HepG2 (cell line): ENCODE results near the gene CD34. TPM values are rescaled to one million over a fixed set of nuclear protein-coding genes. Genes with fewer than 3 reads are reported as not detected.

Experiments
- ATAC-seq: fragments of 200-7000 bp; cut with Tn5 transposase; 3 replicates; pipeline ENCODE4 v1.9.1; 2020; ENCODE audit warnings: mild to moderate bottlenecking, moderate library complexity
- BruUV-seq: library from RNA; stranded (reverse); fragments of 400-500 nt; replicated peaks from 2 replicates; lab custom pipeline; 2021; lab: Mats Ljungman, UMichigan
- CTCF ChIA-PET: fragments of 300-600 bp; formaldehyde crosslinking; extraction: SDS; loops from one replicate; lab custom pipeline; 2021; ENCODE audit warnings: low total read pairs, inconsistent platforms, low intra/inter-chr PET ratio; lab: Yijun Ruan, JAX
- POLR2A ChIA-PET: fragments of 350-600 bp; sonication (Branson Sonifier 250); formaldehyde crosslinking; loops from one replicate; lab custom pipeline; 2020; ENCODE audit warnings: antibody characterized with exemption, inconsistent platforms; lab: Yijun Ruan, JAX
- DNase-seq: peaks from one replicate; pipeline ENCODE4 v3.0.0-alpha.2; 2015; ENCODE audit warnings: low spot score
- FAIRE-seq: peaks from 3 replicates; lab custom pipeline; 2011; peaks lifted over from hg19 to GRCh38; lab: Jason Lieb, UNC
- H2AFZ ChIP-seq: one replicate; pipeline ENCODE4 v1.6.1; 2011; ENCODE audit warnings: low read length, inconsistent platforms
- H3K27ac ChIP-seq: fragments of 300-600 bp; 3 replicates; pipeline ENCODE4 v1.8.0; 2011; ENCODE audit warnings: mixed run types, mild to moderate bottlenecking, mixed read lengths, low read length, inconsistent platforms; ENCODE audit not compliant: insufficient read depth; ENCODE audit errors: extremely low read length
- H3K27me3 ChIP-seq, 2 experiments: fragments of 200-600 bp in 1 of 2; 2 replicates in 1 of 2; 3 replicates in 1 of 2; pipeline versions ENCODE4 v1.6.0 to v1.8.0; 2011; ENCODE audit warnings: low read length in 2 of 2, mild to moderate bottlenecking in 2 of 2, moderate library complexity in 2 of 2, inconsistent platforms in 1 of 2; ENCODE audit not compliant: insufficient read depth in 2 of 2, control insufficient read depth in 1 of 2
- H3K36me3 ChIP-seq, 2 experiments: fragments of 200-600 bp in 1 of 2; replicated peaks in 1 of 2; 2 replicates in 1 of 2; 3 replicates in 1 of 2; pipeline versions ENCODE4 v1.5.1 to v1.8.0; 2011; ENCODE audit warnings: low read length in 2 of 2, inconsistent platforms in 1 of 2; ENCODE audit not compliant: insufficient read depth in 2 of 2, control insufficient read depth in 1 of 2
- H3K4me1 ChIP-seq: 2 replicates; pipeline ENCODE4 v1.5.1; 2012; ENCODE audit warnings: low read length, inconsistent platforms; ENCODE audit not compliant: insufficient read depth
- H3K4me2 ChIP-seq: 2 replicates; pipeline ENCODE4 v1.6.0; 2011; ENCODE audit warnings: low read depth, low read length, inconsistent platforms
- H3K4me3 ChIP-seq, 3 experiments: fragments of 200-600 bp in 1 of 3; sonication (generic), shearing (Covaris generic) in 1 of 3; replicated peaks in 1 of 3; 2 replicates each; pipeline ENCODE4 v1.5.1; 2011 to 2016; ENCODE audit warnings: low read length in 3 of 3, inconsistent platforms in 2 of 3, low read depth in 2 of 3, mild to moderate bottlenecking in 2 of 3, control low read depth in 1 of 3, mixed read lengths in 1 of 3; ENCODE audit not compliant: insufficient read depth in 1 of 3
- H3K79me2 ChIP-seq: one replicate; pipeline ENCODE4 v1.6.1; 2011; ENCODE audit warnings: low read length, inconsistent platforms; ENCODE audit not compliant: insufficient read depth
- H3K9ac ChIP-seq: 2 replicates; pipeline ENCODE4 v1.6.0; 2011; ENCODE audit warnings: mild to moderate bottlenecking, low read depth, low read length, inconsistent platforms; ENCODE audit not compliant: insufficient read depth
- H3K9me3 ChIP-seq: 2 replicates; pipeline ENCODE4 v1.5.1; 2012; ENCODE audit warnings: mild to moderate bottlenecking, low read length
- H4K20me1 ChIP-seq: 2 replicates; pipeline ENCODE4 v1.6.0; 2011; ENCODE audit warnings: inconsistent platforms, mild to moderate bottlenecking, low read length, moderate library complexity; ENCODE audit not compliant: insufficient read depth
- GATA4 ChIP-seq: sonication (generic); IDR thresholded peaks from 2 replicates; pipeline ENCODE4 v1.6.1; 2016; ENCODE audit warnings: antibody characterized with exemption, low read depth, borderline replicate concordance
- GFI1 ChIP-seq: sonication (generic); formaldehyde crosslinking; IDR thresholded peaks from 2 replicates; pipeline ENCODE4 v1.5.0; 2020; ENCODE audit warnings: missing genetic modification reagents, mild to moderate bottlenecking, borderline replicate concordance
- MYNN ChIP-seq: sonication (generic); formaldehyde crosslinking; IDR thresholded peaks from 2 replicates; pipeline ENCODE4 v1.4.0; 2020; ENCODE audit warnings: mild to moderate bottlenecking, low read depth, missing genetic modification reagents
- NCOR1 ChIP-seq: fragments of 200-600 bp; sonication (generic); IDR thresholded peaks from 2 replicates; pipeline ENCODE4 v1.7.0; 2017; ENCODE audit warnings: antibody characterized with exemption, low read length, borderline replicate concordance
- RFX5 ChIP-seq: IDR thresholded peaks from 2 replicates; pipeline ENCODE4 v1.6.1; 2011; ENCODE audit warnings: low read depth, low read length, improper control_type of control experiment
- ZNF512 ChIP-seq: sonication (generic); formaldehyde crosslinking; IDR thresholded peaks from 2 replicates; pipeline ENCODE4 v1.4.0; 2020; ENCODE audit warnings: mild to moderate bottlenecking, missing genetic modification reagents
- WGBS: methylation state at CpG from one replicate; pipeline ENCODE4 v1.1.6; 2017; ENCODE audit warnings: low lambda C conversion rate; 5-methylcytosine and 5-hydroxymethylcytosine counted together
- in situ Hi-C: cut with HindIII; loops from 2 replicates; pipeline ENCODE4 v1.10.0; 2017; ENCODE audit warnings: low pct_unique_long_range_greater_than_20kb; ENCODE audit not compliant: extremely low pct_ligation_motif_present
- intact Hi-C: fragments of 100-400 bp; cut with micrococcal nuclease; formaldehyde crosslinking; loops from one replicate; pipeline ENCODE4 v1.10.0; 2022; ENCODE audit not compliant: unreplicated experiment
- polyA plus RNA-seq, 8 experiments: library from polyadenylated mRNA; depleted of rRNA in 3 of 8; stranded (reverse) in 7 of 8; unstranded in 1 of 8; fragments of >200 nt; fragmentation: Illumina TruSeq in 4 of 8; extraction: Trizol in 4 of 8; gene quantifications; 2 replicates each; pipeline versions ENCODE4 v1.2.1 to v1.2.3, GENCODE V29; 2011 to 2016; ENCODE audit warnings: low read depth in 4 of 8, missing spikeins in 1 of 8, mixed read lengths in 1 of 8; ENCODE audit not compliant: insufficient read depth in 1 of 8
- total RNA-seq, 5 experiments: library from RNA; depleted of rRNA; stranded (reverse); fragments of >200 nt; fragmentation: Illumina TruSeq; extraction: Trizol; gene quantifications; 2 replicates each; pipeline ENCODE4 v1.2.3, GENCODE V29; 2016; ENCODE audit warnings: low read depth in 1 of 5

Gene CD34
- total and polyA plus RNA-seq, 2 of the 13 experiments (the other 11 are each of a cell fraction or from before 2014, with no cell fraction given) = not detected

- no TSS peak for BruUV-seq
- H3K9me3 ChIP-seq = no peaks in the 10 kb centered on the region
- CTCF ChIA-PET = no interaction called here
- H3K36me3 ChIP-seq = no peaks in the 10 kb centered on the region
- 0% methylated on average over 8 of the region's 8 CpGs for WGBS
- in situ Hi-C loops = no loop called here
- no peak for DNase-seq
- intact Hi-C loops = no loop called here
- H3K79me2 ChIP-seq = no peaks in the 10 kb centered on the region
- no peaks in the 10 kb centered on the region for H4K20me1 ChIP-seq
- no peak for FAIRE-seq
- H3K27me3 ChIP-seq = peaks cover 5 to 43% of the 10 kb centered on the region in 2 experiments; a peak in 3 of 5 replicates
- no peak overlapping the region for H2AFZ ChIP-seq
- no peak for TF ChIP-seq MYNN (CRISPR knock-in tag)
- TF ChIP-seq GATA4 = no peak
- TF ChIP-seq GFI1 (CRISPR knock-in tag) = no peak
- TF ChIP-seq RFX5 = no peak
- no peak for TF ChIP-seq NCOR1
- TF ChIP-seq ZNF512 (CRISPR knock-in tag) = no peak
- no peak overlapping the region for H3K4me3 ChIP-seq
- H3K4me2 ChIP-seq = no peak overlapping the region
- no peak overlapping the region for H3K27ac ChIP-seq
- POLR2A ChIA-PET = no interaction called here
- H3K4me1 ChIP-seq = no peaks in the 10 kb centered on the region
- no peak for ATAC-seq
- no peak overlapping the region for H3K9ac ChIP-seq
Observed at GRCh38 chr1:207911856-207912760, 1.2 kb upstream of the CD34 start.
